KBM-7 (cell line): ENCODE measurements around the gene TMEM18.

Experiments
- DNase-seq: peaks from one replicate; pipeline ENCODE4 v3.0.0-alpha.2; 2015
- in situ Hi-C: fragments of 300-500 bp; cut with MboI; formaldehyde crosslinking; loops from 2 replicates; pipeline ENCODE4 v1.14.3; 2020; ENCODE audit warnings: low sequenced_read_pairs, low pct_unique_long_range_greater_than_20kb, mixed read lengths

Gene TMEM18

GRCh38 chr2:657766-658165 lies 19.4 kb downstream of the TMEM18 start:
- no peak for DNase-seq
- in situ Hi-C loops = no loop called here

GRCh38 chr2:656676-657075 lies 20.5 kb downstream of the TMEM18 start:
- DNase-seq = no peak
- in situ Hi-C loops = no loop called here

GRCh38 chr2:655626-656025 lies 21.6 kb downstream of the TMEM18 start:
- DNase-seq = no peak
- in situ Hi-C loops = no loop called here

GRCh38 chr2:654896-655295 lies 22.3 kb downstream of the TMEM18 start:
- no peak for DNase-seq
- in situ Hi-C loops = no loop called here

GRCh38 chr2:653645-654425 lies 23.4 kb downstream of the TMEM18 start:
- in situ Hi-C loops = no loop called here

GRCh38 chr2:652881-653480 lies 24.2 kb downstream of the TMEM18 start:
- in situ Hi-C loops = no loop called here
- no peak for DNase-seq

More at GRCh38 chr2:653645-654425, 23.4 kb downstream of the TMEM18 start:
- no peak for DNase-seq

- DNase-seq = no peak
- in situ Hi-C loops = no loop called here
Measured at GRCh38 chr2:651951-652373, 25.2 kb downstream of the TMEM18 start.

GRCh38 chr2:650343-651310 lies 26.6 kb downstream of the TMEM18 start:
- in situ Hi-C loops = no loop called here
- DNase-seq = no peak

- in situ Hi-C loops = no loop called here
- DNase-seq = no peak
Measured at GRCh38 chr2:649426-650342, 27.5 kb downstream of the TMEM18 start.

GRCh38 chr2:648476-649424 lies 28.5 kb downstream of the TMEM18 start:
- in situ Hi-C loops = no loop called here
- DNase-seq = no peak

GRCh38 chr2:647691-648231 lies 29.4 kb downstream of the TMEM18 start:
- no peak for DNase-seq
- in situ Hi-C loops = no loop called here

GRCh38 chr2:647003-647560 lies 30.1 kb downstream of the TMEM18 start:
- DNase-seq = no peak

GRCh38 chr2:644871-645270 lies 32.3 kb downstream of the TMEM18 start:
- DNase-seq = no peak
- in situ Hi-C loops = no loop called here

More at GRCh38 chr2:647003-647560, 30.1 kb downstream of the TMEM18 start:
- in situ Hi-C loops = no loop called here

GRCh38 chr2:643761-644160 lies 33.4 kb downstream of the TMEM18 start:
- DNase-seq = no peak
- in situ Hi-C loops = no loop called here

GRCh38 chr2:643334-643733 lies 33.9 kb downstream of the TMEM18 start:
- in situ Hi-C loops = no loop called here
- no peak for DNase-seq

- DNase-seq = no peak
- in situ Hi-C loops = no loop called here
Measured at GRCh38 chr2:641872-642815, 35.1 kb downstream of the TMEM18 start.
